CD4-positive, CD25-positive, alpha-beta regulatory T cell (primary cell): ENCODE data around the gene MRPL40. TPM values are rescaled to one million over a fixed set of nuclear protein-coding genes. Genes with fewer than 3 reads are reported as not detected.

Experiments
- ATAC-seq, 2 donors: fragments of 150-1000 bp; cut with Tn5 transposase; one replicate each; pipeline ENCODE4 v1.10.0; 2021; ENCODE audit warnings: low read depth in 2 of 2, moderate number of reproducible peaks in 2 of 2, moderate library complexity in 1 of 2
- DNase-seq, 3 donors: peaks; one replicate each; pipeline versions ENCODE4 v3.0.0 to v3.0.0-alpha.2; 2012 to 2022; ENCODE audit warnings: mixed read lengths in 1 of 3
- H3K27ac ChIP-seq: one replicate; pipeline ENCODE4 v1.7.0; 2013; ENCODE audit warnings: mild to moderate bottlenecking, low read length; ENCODE audit not compliant: insufficient read depth, poor library complexity, severe bottlenecking
- H3K27me3 ChIP-seq: one replicate; pipeline ENCODE4 v1.7.0; 2013; ENCODE audit warnings: low read length; ENCODE audit not compliant: control insufficient read depth, insufficient read depth
- H3K36me3 ChIP-seq: one replicate; pipeline ENCODE4 v1.7.0; 2013; ENCODE audit warnings: mild to moderate bottlenecking, low read length, moderate library complexity; ENCODE audit not compliant: control insufficient read depth, insufficient read depth
- H3K4me1 ChIP-seq: 2 replicates; pipeline ENCODE4 v1.7.0; 2013; ENCODE audit warnings: mild to moderate bottlenecking, low read length; ENCODE audit not compliant: insufficient read depth, control insufficient read depth, poor library complexity, severe bottlenecking
- H3K4me3 ChIP-seq: one replicate; pipeline ENCODE4 v1.7.0; 2013; ENCODE audit warnings: low read depth, mild to moderate bottlenecking, low read length, moderate library complexity
- H3K9me3 ChIP-seq, 2 experiments: 1 replicate in 1 of 2; 2 replicates in 1 of 2; pipeline ENCODE4 v1.7.0; 2013; ENCODE audit warnings: low read length in 2 of 2, mild to moderate bottlenecking in 1 of 2, moderate library complexity in 1 of 2; ENCODE audit not compliant: control insufficient read depth in 2 of 2
- H3K27ac Mint-ChIP-seq, 3 donors: one replicate each; pipeline ENCODE4 v1.8.0; 2020 to 2022; ENCODE audit warnings: mild to moderate bottlenecking in 3 of 3, mixed read lengths in 3 of 3, moderate library complexity in 2 of 3
- H3K27me3 Mint-ChIP-seq: one replicate; pipeline ENCODE4 v1.8.0; 2022; ENCODE audit warnings: mild to moderate bottlenecking, mixed read lengths
- H3K36me3 Mint-ChIP-seq: one replicate; pipeline ENCODE4 v1.8.0; 2020; ENCODE audit warnings: mixed read lengths
- H3K4me1 Mint-ChIP-seq, 4 donors: one replicate each; pipeline ENCODE4 v1.8.0; 2020 to 2022; ENCODE audit warnings: mixed read lengths in 4 of 4, mild to moderate bottlenecking in 1 of 4
- H3K4me3 Mint-ChIP-seq, 4 donors: one replicate each; pipeline ENCODE4 v1.8.0; 2020 to 2022; ENCODE audit warnings: mild to moderate bottlenecking in 4 of 4, mixed read lengths in 4 of 4, moderate library complexity in 3 of 4
- H3K9me3 Mint-ChIP-seq, 7 donors: one replicate each; pipeline ENCODE4 v1.8.0; 2020 to 2022; ENCODE audit warnings: mixed read lengths in 7 of 7, mild to moderate bottlenecking in 3 of 7, moderate library complexity in 2 of 7
- polyA plus RNA-seq, 4 donors: library from polyadenylated mRNA; unstranded; fragments of 300-500 nt; fragmentation: Illumina TruSeq; gene quantifications; one replicate each; pipeline ENCODE4 v1.2.3, GENCODE V29; 2021
- total RNA-seq: library from RNA; stranded (reverse); gene quantifications from one replicate; pipeline ENCODE4 v1.2.3, GENCODE V29; 2022

MRPL40 gene
- total RNA-seq, result 12.1 TPM
- polyA plus RNA-seq, result 10 to 100 TPM; 59.5 to 75.5 (median 60.9) TPM

- ATAC-seq, result peak; percentile 87 to 90
- Mint-ChIP-seq H3K4me3 (peak within 1 kb of the TSS; percentile 92 to 99 (median 98)), H3K27me3 (no peaks in the 10 kb centered on the region), H3K36me3 (peaks cover 5% of the 10 kb centered on the region), H3K27ac (peak within 1 kb of the TSS; percentile 82 to 94 (median 94)), H3K9me3 (peaks cover 0 to 2% (median 0%) of the 10 kb centered on the region in 7 donors), H3K4me1 (peaks cover 9 to 51% (median 41%) of the 10 kb centered on the region in 4 donors)
- H3K9me3 ChIP-seq, result no peaks in the 10 kb centered on the region
- peak; percentile 78 to 95 (median 84) for DNase-seq
- H3K36me3 ChIP-seq, result peaks cover 6% of the 10 kb centered on the region
- H3K4me3 ChIP-seq, result peak within 1 kb of the TSS; percentile 77
- peak within 1 kb of the TSS; percentile 89 for H3K27ac ChIP-seq
- H3K27me3 ChIP-seq, result no peaks in the 10 kb centered on the region
- peaks cover 23% of the 10 kb centered on the region for H3K4me1 ChIP-seq
These were observed at the start of gene MRPL40 for GRCh38 chr22:19432133-19432851. Gene MRPL40 (plus strand): TSS chr22:19432545. CDS start chr22:19432555, 10 bp downstream.

- H3K4me1 ChIP-seq, result no peaks in the 10 kb centered on the region
- H3K27me3 ChIP-seq, result no peaks in the 10 kb centered on the region
- ATAC-seq, result no peak
- H3K36me3 ChIP-seq, result peaks cover 73% of the 10 kb centered on the region
- Mint-ChIP-seq H3K27me3 (no peaks in the 10 kb centered on the region), H3K4me1 (peaks cover 0 to 2% (median 0%) of the 10 kb centered on the region in 4 donors), H3K27ac (no peak overlapping the region), H3K36me3 (peaks cover 37% of the 10 kb centered on the region), H3K9me3 (no peaks in the 10 kb centered on the region), H3K4me3 (no peak overlapping the region)
- no peak overlapping the region for H3K4me3 ChIP-seq
- H3K9me3 ChIP-seq, result no peaks in the 10 kb centered on the region
- no peak overlapping the region for H3K27ac ChIP-seq
- no peak for DNase-seq
These were observed 49.1 kb upstream of the MRPL40 start for GRCh38 chr22:19383292-19383691.

GRCh38 chr22:19385221-19385906 lies 47.0 kb upstream of the MRPL40 start:
- H3K4me3 Mint-ChIP-seq, result no peak overlapping the region
- Histone ChIP-seq H3K4me3 (no peak overlapping the region), H3K27ac (no peak overlapping the region), H3K9me3 (no peaks in the 10 kb centered on the region), H3K4me1 (no peaks in the 10 kb centered on the region), H3K27me3 (no peaks in the 10 kb centered on the region), H3K36me3 (peaks cover 86% of the 10 kb centered on the region)
- peak overlapping the region in 2 of 3 donors; percentile 41 to 69 for H3K27ac Mint-ChIP-seq
- no peaks in the 10 kb centered on the region for H3K27me3 Mint-ChIP-seq
- H3K4me1 Mint-ChIP-seq, result peaks cover 0 to 2% (median 0%) of the 10 kb centered on the region in 4 donors
- H3K36me3 Mint-ChIP-seq, result peaks cover 37% of the 10 kb centered on the region
- no peak for DNase-seq
- H3K9me3 Mint-ChIP-seq, result no peaks in the 10 kb centered on the region
- ATAC-seq, result no peak

GRCh38 chr22:19386248-19386647 lies 46.1 kb upstream of the MRPL40 start:
- Histone ChIP-seq H3K36me3 (peaks cover 92% of the 10 kb centered on the region), H3K4me3 (no peak overlapping the region), H3K9me3 (no peaks in the 10 kb centered on the region), H3K27me3 (no peaks in the 10 kb centered on the region), H3K27ac (no peak overlapping the region), H3K4me1 (no peaks in the 10 kb centered on the region)
- Mint-ChIP-seq H3K4me3 (no peak overlapping the region), H3K27me3 (no peaks in the 10 kb centered on the region), H3K4me1 (peaks cover 0 to 2% (median 0%) of the 10 kb centered on the region in 4 donors), H3K27ac (peak overlapping the region in 1 of 3 donors; percentile 41), H3K36me3 (peaks cover 38% of the 10 kb centered on the region), H3K9me3 (no peaks in the 10 kb centered on the region)
- DNase-seq (no peak), ATAC-seq (no peak)

- ATAC-seq, result no peak
- H3K4me3 ChIP-seq, result no peak overlapping the region
These were observed 45.3 kb upstream of the MRPL40 start for GRCh38 chr22:19387038-19387437.

GRCh38 chr22:19387575-19387974 lies 44.8 kb upstream of the MRPL40 start:
- Histone ChIP-seq H3K27me3 (no peaks in the 10 kb centered on the region), H3K4me3 (no peak overlapping the region), H3K27ac (no peak overlapping the region), H3K4me1 (no peaks in the 10 kb centered on the region), H3K9me3 (no peaks in the 10 kb centered on the region), H3K36me3 (peaks cover 88% of the 10 kb centered on the region)
- H3K27me3 Mint-ChIP-seq, result no peaks in the 10 kb centered on the region
- peaks cover 28% of the 10 kb centered on the region for H3K36me3 Mint-ChIP-seq
- H3K4me1 Mint-ChIP-seq, result peaks cover 0 to 2% (median 0%) of the 10 kb centered on the region in 4 donors
- ATAC-seq, result no peak
- peak overlapping the region in 1 of 3 donors; percentile 82 for H3K27ac Mint-ChIP-seq
- DNase-seq, result no peak
- H3K9me3 Mint-ChIP-seq, result no peaks in the 10 kb centered on the region
- H3K4me3 Mint-ChIP-seq, result no peak overlapping the region

More at GRCh38 chr22:19387038-19387437, 45.3 kb upstream of the MRPL40 start:
- H3K27me3 Mint-ChIP-seq, result no peaks in the 10 kb centered on the region
- no peak for DNase-seq
- H3K36me3 Mint-ChIP-seq, result peaks cover 33% of the 10 kb centered on the region
- H3K27ac Mint-ChIP-seq, result no peak overlapping the region
- no peak overlapping the region for H3K4me3 Mint-ChIP-seq
- H3K9me3 Mint-ChIP-seq, result no peaks in the 10 kb centered on the region
- Histone ChIP-seq H3K27me3 (no peaks in the 10 kb centered on the region), H3K36me3 (peaks cover 88% of the 10 kb centered on the region), H3K4me1 (no peaks in the 10 kb centered on the region), H3K9me3 (no peaks in the 10 kb centered on the region), H3K27ac (no peak overlapping the region)
- peaks cover 0 to 2% (median 0%) of the 10 kb centered on the region in 4 donors for H3K4me1 Mint-ChIP-seq

GRCh38 chr22:19393704-19394103 lies 38.6 kb upstream of the MRPL40 start:
- H3K27ac Mint-ChIP-seq, result no peak overlapping the region
- H3K4me1 Mint-ChIP-seq, result no peaks in the 10 kb centered on the region
- H3K4me1 ChIP-seq, result no peaks in the 10 kb centered on the region
- H3K4me3 ChIP-seq, result no peak overlapping the region
- no peaks in the 10 kb centered on the region for H3K9me3 ChIP-seq
- no peaks in the 10 kb centered on the region for H3K27me3 Mint-ChIP-seq
- peaks cover 89% of the 10 kb centered on the region for H3K36me3 ChIP-seq
- no peak overlapping the region for H3K27ac ChIP-seq
- peaks cover 31% of the 10 kb centered on the region for H3K36me3 Mint-ChIP-seq
- no peaks in the 10 kb centered on the region for H3K27me3 ChIP-seq
- DNase-seq (no peak), ATAC-seq (no peak)
- H3K4me3 Mint-ChIP-seq, result no peak overlapping the region
- H3K9me3 Mint-ChIP-seq, result no peaks in the 10 kb centered on the region
